SK-N-MC (cell line): ENCODE data around the gene EGFR.

Experiments used
- DNase-seq: peaks from one replicate; pipeline ENCODE4 v3.0.0-alpha.2; 2011; ENCODE audit warnings: low read depth, low spot score
- H3K27ac ChIP-seq: fragments of 200-600 bp; sonication (generic); 2 replicates; pipeline ENCODE4 v1.5.1; 2016; ENCODE audit warnings: mixed run types
- H3K36me3 ChIP-seq: fragments of 200-600 bp; sonication (generic); 2 replicates; pipeline ENCODE4 v1.6.1; 2017; ENCODE audit warnings: antibody characterized with exemption, low read length, mixed read lengths; ENCODE audit not compliant: insufficient read depth
- H3K4me3 ChIP-seq: fragments of 200-600 bp; sonication (generic); 2 replicates; pipeline ENCODE4 v1.5.1; 2016
- H3K9ac ChIP-seq: fragments of 200-600 bp; sonication (generic); 2 replicates; pipeline ENCODE4 v1.8.0; 2017; ENCODE audit warnings: mixed run types, mixed read lengths; ENCODE audit not compliant: insufficient read length
- H3K9me3 ChIP-seq: fragments of 200-600 bp; sonication (generic); 2 replicates; pipeline ENCODE4 v1.6.1; 2017; ENCODE audit warnings: low read depth, mild to moderate bottlenecking, antibody characterized with exemption, low read length, moderate library complexity, mixed read lengths
- EZH2 ChIP-seq: fragments of 200-600 bp; sonication (generic); IDR thresholded peaks from one replicate; pipeline ENCODE4 v1.6.1; 2017; ENCODE audit warnings: antibody characterized with exemption
- FOXP2 ChIP-seq: optimal IDR thresholded peaks from 2 replicates; pipeline ENCODE3; 2011; ENCODE audit warnings: mild to moderate bottlenecking, moderate library complexity; ENCODE audit not compliant: insufficient read depth; ENCODE audit errors: extremely low read length, control extremely low read depth
- POLR2AphosphoS5 ChIP-seq: IDR thresholded peaks from 2 replicates; pipeline ENCODE4 v1.6.1; 2012; ENCODE audit warnings: mild to moderate bottlenecking, low read depth, low read length, borderline replicate concordance

Gene EGFR

GRCh38 chr7:55019691-55020465 lies 1.1 kb downstream of the EGFR start:
- DNase-seq = no peak
- TF ChIP-seq POLR2AphosphoS5 (no peak), EZH2 (peak; percentile 93), FOXP2 (no peak)
- H3K9ac ChIP-seq = no peak overlapping the region
- H3K4me3 ChIP-seq = no peak overlapping the region
- no peaks in the 10 kb centered on the region for H3K36me3 ChIP-seq
- H3K27ac ChIP-seq = no peak overlapping the region
- H3K9me3 ChIP-seq = no peaks in the 10 kb centered on the region

- no peak overlapping the region for H3K4me3 ChIP-seq
- TF ChIP-seq EZH2 (no peak), FOXP2 (no peak)
- H3K36me3 ChIP-seq = no peaks in the 10 kb centered on the region
- H3K9me3 ChIP-seq = no peaks in the 10 kb centered on the region
- no peak for DNase-seq
- H3K9ac ChIP-seq = no peak overlapping the region
- H3K27ac ChIP-seq = no peak overlapping the region
These were observed 1.7 kb downstream of the EGFR start for GRCh38 chr7:55020466-55020871.

GRCh38 chr7:55021053-55021452 lies 2.2 kb downstream of the EGFR start:
- H3K4me3 ChIP-seq = no peak overlapping the region
- TF ChIP-seq EZH2 = no peak
- no peak for TF ChIP-seq FOXP2
- no peak for TF ChIP-seq POLR2AphosphoS5

GRCh38 chr7:55022002-55022985 lies 3.5 kb downstream of the EGFR start:
- DNase-seq = no peak
- H3K4me3 ChIP-seq = no peak overlapping the region
- no peak overlapping the region for H3K9ac ChIP-seq
- H3K36me3 ChIP-seq = no peaks in the 10 kb centered on the region
- H3K27ac ChIP-seq = no peak overlapping the region
- no peaks in the 10 kb centered on the region for H3K9me3 ChIP-seq
- TF ChIP-seq POLR2AphosphoS5 = no peak
- TF ChIP-seq EZH2 = no peak
- no peak for TF ChIP-seq FOXP2

More at GRCh38 chr7:55021053-55021452, 2.2 kb downstream of the EGFR start:
- Histone ChIP-seq H3K27ac (no peak overlapping the region), H3K9ac (no peak overlapping the region), H3K36me3 (no peaks in the 10 kb centered on the region), H3K9me3 (no peaks in the 10 kb centered on the region)
- no peak for DNase-seq

GRCh38 chr7:55023841-55024505 lies 5.2 kb downstream of the EGFR start:
- H3K9me3 ChIP-seq = no peaks in the 10 kb centered on the region
- TF ChIP-seq FOXP2 = no peak
- no peak for TF ChIP-seq EZH2
- no peak for TF ChIP-seq POLR2AphosphoS5
- H3K4me3 ChIP-seq = no peak overlapping the region
- H3K27ac ChIP-seq = no peak overlapping the region
- H3K9ac ChIP-seq = no peak overlapping the region
- H3K36me3 ChIP-seq = no peaks in the 10 kb centered on the region
- DNase-seq = no peak

- TF ChIP-seq EZH2 = no peak
- no peak for TF ChIP-seq POLR2AphosphoS5
- TF ChIP-seq FOXP2 = no peak
- no peak for DNase-seq
- H3K27ac ChIP-seq = no peak overlapping the region
These were observed 6.0 kb downstream of the EGFR start for GRCh38 chr7:55024776-55025175.

GRCh38 chr7:55026086-55026790 lies 7.4 kb downstream of the EGFR start:
- no peak for DNase-seq
- no peak for TF ChIP-seq FOXP2
- TF ChIP-seq POLR2AphosphoS5 = no peak
- TF ChIP-seq EZH2 = no peak
- H3K9me3 ChIP-seq = no peaks in the 10 kb centered on the region
- H3K9ac ChIP-seq = no peak overlapping the region
- no peak overlapping the region for H3K27ac ChIP-seq
- H3K4me3 ChIP-seq = no peak overlapping the region
- no peaks in the 10 kb centered on the region for H3K36me3 ChIP-seq

More at GRCh38 chr7:55024776-55025175, 6.0 kb downstream of the EGFR start:
- H3K9ac ChIP-seq = no peak overlapping the region
- no peak overlapping the region for H3K4me3 ChIP-seq
- H3K36me3 ChIP-seq = no peaks in the 10 kb centered on the region
- H3K9me3 ChIP-seq = no peaks in the 10 kb centered on the region
